ENCODE results near the gene PPP1R14D. TPM values are rescaled to one million over a fixed set of nuclear protein-coding genes. Genes with fewer than 3 reads are reported as not detected.

Gene PPP1R14D, protein sequence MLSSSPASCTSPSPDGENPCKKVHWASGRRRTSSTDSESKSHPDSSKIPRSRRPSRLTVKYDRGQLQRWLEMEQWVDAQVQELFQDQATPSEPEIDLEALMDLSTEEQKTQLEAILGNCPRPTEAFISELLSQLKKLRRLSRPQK
- total RNA-seq: not detected in 2 replicates

DNA sequence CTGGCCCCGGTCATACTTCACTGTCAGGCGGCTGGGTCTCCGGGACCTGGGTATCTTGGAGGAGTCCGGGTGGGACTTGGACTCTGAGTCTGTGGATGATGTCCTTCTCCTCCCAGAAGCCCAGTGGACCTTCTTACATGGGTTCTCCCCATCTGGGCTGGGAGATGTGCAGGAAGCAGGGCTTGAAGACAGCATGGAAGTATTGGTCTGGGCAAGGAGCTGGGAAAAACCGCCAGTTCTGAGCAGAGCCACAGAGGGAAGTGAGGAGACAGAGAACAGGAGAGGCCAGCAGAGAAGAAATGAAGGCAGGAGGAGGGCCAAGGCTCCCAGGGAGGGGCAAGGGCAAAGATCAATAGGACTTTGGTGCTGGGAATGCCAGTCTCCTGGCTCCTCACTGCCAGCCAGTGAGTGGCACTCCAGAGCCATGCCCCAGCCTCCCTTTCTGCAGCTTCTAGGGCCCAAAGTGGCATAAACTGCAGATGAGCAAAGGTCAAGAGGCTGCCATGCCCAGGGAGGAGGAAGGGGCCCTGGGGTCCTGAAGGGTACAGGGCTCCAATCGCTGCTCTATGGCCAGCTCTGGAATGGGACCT lies at the start of gene PPP1R14D:
Gene PPP1R14D (minus strand): TSS at position 262 of the 590 bp plus-strand sequence. CDS start 67 bp downstream, at position 195.

DNA sequence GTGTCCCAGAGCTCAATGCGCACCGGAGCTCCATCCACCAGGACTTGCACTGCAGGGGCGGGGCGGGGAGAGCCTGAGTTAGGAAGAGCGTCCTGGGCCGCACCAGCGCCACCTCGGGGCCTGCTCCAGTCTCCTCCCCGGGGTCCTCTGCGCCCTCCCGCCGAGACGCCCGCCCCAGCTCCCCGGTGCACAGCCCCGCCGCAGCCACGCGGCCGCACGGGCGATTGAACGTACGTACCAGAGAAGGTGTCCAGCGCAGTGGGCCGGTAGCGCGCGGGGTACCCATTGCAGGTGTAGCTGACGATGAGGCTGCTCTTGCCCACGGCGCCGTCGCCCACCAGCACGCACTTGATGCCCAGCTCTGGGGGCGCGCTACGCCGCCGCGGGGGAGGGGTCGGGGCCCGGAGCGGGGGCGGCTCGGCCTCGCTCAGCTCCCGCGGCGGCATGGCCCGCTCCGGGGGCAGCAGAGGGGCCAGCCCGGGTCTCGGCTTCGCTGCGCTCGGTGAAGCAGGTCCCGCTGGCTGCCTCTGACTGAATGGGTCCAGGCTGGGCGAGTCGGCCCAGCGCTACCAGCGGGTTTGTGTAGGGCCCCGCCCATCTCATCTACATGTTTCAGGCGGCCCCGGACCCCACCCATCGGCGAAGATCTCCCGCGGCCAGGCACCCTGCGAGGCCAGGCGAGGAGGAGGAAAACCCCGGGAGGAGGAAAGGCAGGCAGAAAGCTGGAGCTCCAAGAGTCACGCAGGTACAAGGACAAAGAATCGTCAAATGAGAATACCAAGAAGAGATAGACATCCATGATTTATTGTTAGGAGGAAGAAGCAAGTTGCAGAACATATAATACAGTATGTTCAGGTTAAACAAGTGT lies 45.4 kb upstream of the PPP1R14D start, which contains the start of gene RHOV:
Gene RHOV (minus strand): TSS at position 541 of the 868 bp plus-strand sequence. CDS start 95 bp downstream, at position 446.

DNA sequence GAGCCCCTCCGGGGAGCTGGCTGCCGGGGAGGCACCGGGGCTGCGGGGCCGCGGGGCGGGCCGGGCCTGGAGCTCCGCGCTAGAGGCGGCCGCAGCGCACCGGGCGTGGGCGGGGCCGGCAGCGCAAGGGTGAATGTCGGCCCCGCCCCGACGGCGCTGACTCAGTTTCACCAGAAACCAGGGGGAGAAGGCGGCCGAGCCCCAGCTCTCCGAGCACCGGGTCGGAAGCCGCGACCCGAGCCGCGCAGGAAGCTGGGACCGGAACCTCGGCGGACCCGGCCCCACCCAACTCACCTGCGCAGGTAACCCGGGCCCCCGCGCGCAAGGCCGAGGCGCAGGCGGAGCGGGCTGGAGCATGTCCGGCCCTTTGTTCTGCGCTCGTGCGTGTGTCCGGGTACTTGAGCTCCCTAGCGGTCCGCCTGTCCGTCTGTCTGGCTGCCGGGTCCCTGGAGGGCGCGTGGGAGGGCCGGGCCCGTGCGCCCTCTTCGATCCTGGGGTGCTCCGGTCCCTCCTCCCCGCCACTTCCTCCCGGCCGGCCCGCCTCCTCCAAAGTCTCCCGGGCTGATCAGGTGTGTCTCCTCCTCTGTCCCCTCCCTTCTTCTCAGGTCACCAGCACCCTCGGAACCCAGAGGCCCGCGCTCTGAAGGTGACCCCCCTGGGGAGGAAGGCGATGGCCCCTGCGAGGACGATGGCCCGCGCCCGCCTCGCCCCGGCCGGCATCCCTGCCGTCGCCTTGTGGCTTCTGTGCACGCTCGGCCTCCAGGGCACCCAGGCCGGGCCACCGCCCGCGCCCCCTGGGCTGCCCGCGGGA lies 15.6 kb upstream of the PPP1R14D start, which contains the start of gene SPINT1:
Gene SPINT1 (plus strand): TSS at position 164 of the 811 bp plus-strand sequence. CDS start 507 bp downstream, at position 671.

GRCh38 chr15:40807028-40807887 lies 21.2 kb downstream of the PPP1R14D start, which contains the start of the genes DNAJC17 and ZFYVE19:
TSS of gene DNAJC17 (minus strand) at chr15:40807473. CDS start at chr15:40807446, 27 bp downstream.
TSS of gene ZFYVE19 (plus strand) at chr15:40807089. CDS start at chr15:40807590, 501 bp downstream.

GRCh38 chr15:40769274-40770146 lies 59.0 kb downstream of the PPP1R14D start, which contains the start of gene C15orf62:
TSS of gene C15orf62 (plus strand) at chr15:40769980. CDS start at chr15:40770496, 516 bp downstream.

Other genes starting within 250 kb of the PPP1R14D start
- gene KNL1, start 234.5 kb downstream of the PPP1R14D start, total RNA-seq: 1.5 and 2.3 TPM in 2 replicates
- gene RAD51, start 133.5 kb downstream of the PPP1R14D start, total RNA-seq: 1.2 and 5.6 TPM in 2 replicates
- 21.8 and 28.2 TPM in 2 replicates for gene RMDN3, start 73.5 kb downstream of the PPP1R14D start, total RNA-seq
- gene GCHFR, start 64.6 kb downstream of the PPP1R14D start, total RNA-seq: 26.3 and 32.4 TPM in 2 replicates
- gene C15orf62, start 58.7 kb downstream of the PPP1R14D start, total RNA-seq: 0.34 TPM in 1 of 2 replicates, not detected in the other
- gene ZFYVE19, start 21.6 kb downstream of the PPP1R14D start, total RNA-seq: 16.0 and 25.7 TPM in 2 replicates
- gene DNAJC17, start 21.2 kb downstream of the PPP1R14D start, total RNA-seq: 18.1 and 24.5 TPM in 2 replicates
- gene SPINT1, start 15.3 kb upstream of the PPP1R14D start, total RNA-seq: 0.09 and 0.58 TPM in 2 replicates
- not detected in 2 replicates for gene RHOV, start 45.5 kb upstream of the PPP1R14D start, total RNA-seq
- gene VPS18, start 65.7 kb upstream of the PPP1R14D start, total RNA-seq: 26.6 and 30.7 TPM in 2 replicates
- 0.26 TPM in 1 of 2 replicates, not detected in the other for gene DLL4, start 100.6 kb upstream of the PPP1R14D start, total RNA-seq
- 33.9 and 60.4 TPM in 2 replicates for gene CHAC1, start 124.8 kb upstream of the PPP1R14D start, total RNA-seq